SK-N-SH (cell line): ENCODE measurements around the gene CFDP1. TPM values are rescaled to one million over a fixed set of nuclear protein-coding genes. Genes with fewer than 3 reads are reported as not detected.

Experiments used
- CTCF ChIA-PET: fragments of 300-600, 350-600 bp; formaldehyde crosslinking; extraction: SDS; loops from one replicate; lab custom pipeline; 2021; lab: Yijun Ruan, JAX
- POLR2A ChIA-PET: fragments of 350-600 bp; sonication (Branson Sonifier 250); formaldehyde crosslinking; extraction: SDS; loops from one replicate; lab custom pipeline; 2020; ENCODE audit warnings: antibody characterized with exemption, inconsistent platforms; lab: Yijun Ruan, JAX
- DNase-seq: peaks from one replicate; pipeline ENCODE4 v3.0.0; 2012
- H2AFZ ChIP-seq: fragments of 200-600 bp; sonication (generic); 2 replicates; pipeline ENCODE4 v1.8.1; 2016; ENCODE audit warnings: antibody characterized with exemption, mild to moderate bottlenecking, low read depth
- H3F3A ChIP-seq: fragments of 200-600 bp; sonication (generic); replicated peaks from 2 replicates; pipeline ENCODE3; 2016; ENCODE audit warnings: antibody characterized with exemption, mild to moderate bottlenecking; ENCODE audit not compliant: insufficient read depth
- H3K27ac ChIP-seq, 2 experiments: fragments of 200-500 bp in 1 of 2; fragments of 200-600 bp in 1 of 2; sonication (Bioruptor generic) in 1 of 2; sonication (generic), shearing (Covaris generic) in 1 of 2; 2 replicates each; pipeline versions ENCODE4 v1.5.1 to v1.6.1; 2014 to 2016; ENCODE audit warnings: low read depth in 2 of 2, inconsistent platforms in 1 of 2, low read length in 1 of 2, mild to moderate bottlenecking in 1 of 2, mixed read lengths in 1 of 2
- H3K27me3 ChIP-seq: fragments of 200-600 bp; sonication (generic), shearing (Covaris generic); 2 replicates; pipeline ENCODE4 v1.6.1; 2016; ENCODE audit warnings: mixed run types; ENCODE audit not compliant: insufficient read depth
- H3K36me3 ChIP-seq, 2 experiments: fragments of 200-500 bp in 1 of 2; fragments of 200-600 bp in 1 of 2; sonication (Bioruptor generic) in 1 of 2; sonication (generic) in 1 of 2; replicated peaks in 1 of 2; 2 replicates each; pipeline versions ENCODE3 to v1.5.1; 2014 to 2016; ENCODE audit warnings: low read length in 1 of 2, mild to moderate bottlenecking in 1 of 2; ENCODE audit not compliant: insufficient read depth in 2 of 2, control insufficient read depth in 1 of 2
- H3K4me1 ChIP-seq, 2 experiments: fragments of 200-500 bp in 1 of 2; fragments of 200-600 bp in 1 of 2; sonication (Bioruptor generic) in 1 of 2; sonication (generic), shearing (Covaris generic) in 1 of 2; 2 replicates each; pipeline versions ENCODE4 v1.5.1 to v1.6.1; 2014 to 2016; ENCODE audit warnings: low read depth in 1 of 2, low read length in 1 of 2, mixed run types in 1 of 2; ENCODE audit not compliant: insufficient read depth in 2 of 2, control insufficient read depth in 1 of 2
- H3K4me2 ChIP-seq: fragments of 200-600 bp; sonication (generic), shearing (Covaris generic); 2 replicates; pipeline ENCODE4 v1.6.1; 2017; ENCODE audit warnings: mixed run types
- H3K4me3 ChIP-seq, 2 experiments: fragments of 200-500 bp in 1 of 2; fragments of 200-600 bp in 1 of 2; sonication (Bioruptor generic) in 1 of 2; sonication (generic), shearing (Covaris generic) in 1 of 2; 2 replicates each; pipeline versions ENCODE4 v1.5.1 to v1.8.1; 2014 to 2016; ENCODE audit warnings: low read depth in 2 of 2, inconsistent platforms in 1 of 2, low read length in 1 of 2, mild to moderate bottlenecking in 1 of 2, mixed read lengths in 1 of 2, moderate library complexity in 1 of 2
- H3K79me2 ChIP-seq: fragments of 200-600 bp; sonication (generic); 2 replicates; pipeline ENCODE4 v1.8.1; 2017; ENCODE audit warnings: mild to moderate bottlenecking; ENCODE audit not compliant: insufficient read depth
- H3K9ac ChIP-seq: fragments of 200-600 bp; sonication (generic); 2 replicates; pipeline ENCODE4 v1.6.1; 2017; ENCODE audit warnings: mixed run types
- H3K9me2 ChIP-seq: fragments of 200-600 bp; sonication (generic); 2 replicates; pipeline ENCODE4 v1.6.1; 2017; ENCODE audit warnings: mixed run types
- H3K9me3 ChIP-seq: fragments of 200-600 bp; sonication (generic); 2 replicates; pipeline ENCODE4 v1.6.1; 2017; ENCODE audit warnings: mixed run types, mild to moderate bottlenecking, moderate library complexity
- H4K20me1 ChIP-seq: fragments of 200-600 bp; sonication (generic); 2 replicates; pipeline ENCODE4 v1.6.1; 2017; ENCODE audit warnings: mild to moderate bottlenecking, mixed run types; ENCODE audit not compliant: insufficient read depth
- ELF1 ChIP-seq: IDR thresholded peaks from 2 replicates; pipeline ENCODE4 v1.4.0; 2012
- EP300 ChIP-seq, 2 experiments: IDR thresholded peaks; 2 replicates each; pipeline versions ENCODE4 v1.4.0 to v1.6.1; 2012; ENCODE audit warnings: borderline replicate concordance in 1 of 2, low read depth in 1 of 2, low read length in 1 of 2
- GABPA ChIP-seq: IDR thresholded peaks from 2 replicates; pipeline ENCODE4 v1.4.0; 2012; ENCODE audit warnings: low read depth, mild to moderate bottlenecking
- MEF2A ChIP-seq: IDR thresholded peaks from 2 replicates; pipeline ENCODE4 v1.4.0; 2012; ENCODE audit warnings: low read depth, borderline replicate concordance
- MXI1 ChIP-seq: IDR thresholded peaks from 2 replicates; pipeline ENCODE4 v1.6.1; 2012; ENCODE audit warnings: mild to moderate bottlenecking, low read depth, low read length, improper control_type of control experiment
- PBX3 ChIP-seq: IDR thresholded peaks from 2 replicates; pipeline ENCODE4; 2012
- SIN3A ChIP-seq: IDR thresholded peaks from 2 replicates; pipeline ENCODE4 v1.6.1; 2012; ENCODE audit warnings: low read depth, mild to moderate bottlenecking, low read length, moderate library complexity, borderline replicate concordance
- TEAD4 ChIP-seq: IDR thresholded peaks from 2 replicates; pipeline ENCODE4 v1.4.0; 2012; ENCODE audit warnings: mild to moderate bottlenecking, borderline replicate concordance; ENCODE audit not compliant: insufficient read depth
- USF2 ChIP-seq: fragments of 150-350 bp; IDR thresholded peaks from 2 replicates; pipeline ENCODE4 v1.6.1; 2017; ENCODE audit warnings: antibody characterized with exemption, low read length, low read depth, borderline replicate concordance
- YY1 ChIP-seq: IDR thresholded peaks from 2 replicates; pipeline ENCODE4 v1.4.0; 2012; ENCODE audit warnings: low read depth, mild to moderate bottlenecking
- WGBS: methylation state at CpG from one replicate; pipeline ENCODE4 v1.1.6; 2017; ENCODE audit warnings: low lambda C conversion rate; 5-methylcytosine and 5-hydroxymethylcytosine counted together
- polyA plus RNA-seq, 3 experiments: library from polyadenylated mRNA; depleted of rRNA; stranded (reverse); fragments of >200 nt; gene quantifications; 2 replicates each; pipeline ENCODE4 v1.2.3, GENCODE V29; 2012
- TF ChIP-seq, protein P1 (sequence below): IDR thresholded peaks from 2 replicates; pipeline ENCODE4 v1.4.0; 2012; ENCODE audit warnings: low read depth

The CFDP1 gene
- polyA plus RNA-seq, 1 of the 3 experiments (the other 2 are of a cell fraction), result 46.0 TPM

DNA sequence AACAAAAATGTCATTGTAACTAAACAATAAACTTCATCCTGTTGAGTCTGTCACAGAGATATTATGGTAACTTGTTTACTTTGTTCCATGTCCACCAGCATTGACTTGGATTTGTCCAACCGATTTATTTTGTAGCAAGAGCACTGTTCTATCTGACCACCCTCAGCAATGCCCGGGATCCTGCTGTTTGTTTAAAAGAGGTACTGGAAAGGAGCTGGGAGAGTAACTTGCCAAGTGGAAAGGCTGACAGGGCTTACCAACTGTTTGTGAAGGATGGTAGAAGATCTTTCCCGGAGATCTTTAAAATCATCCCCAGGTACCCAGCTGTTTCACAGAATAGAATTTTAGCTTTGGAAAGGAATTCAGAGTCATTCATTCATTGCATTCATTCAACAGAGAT is 122.8 kb downstream of the CFDP1 start:
- Histone ChIP-seq H3K36me3 (peaks cover 0 to 3% of the 10 kb centered on the region in 2 experiments), H2AFZ (no peak overlapping the region), H3K4me1 (peaks cover 9 to 23% of the 10 kb centered on the region in 2 experiments), H3K79me2 (no peaks in the 10 kb centered on the region), H4K20me1 (no peaks in the 10 kb centered on the region), H3K9ac (no peak overlapping the region), H3F3A (peaks cover 21% of the 10 kb centered on the region), H3K4me2 (no peak overlapping the region), H3K9me2 (no peaks in the 10 kb centered on the region), H3K27ac (no peak overlapping the region), H3K27me3 (no peaks in the 10 kb centered on the region), H3K4me3 (no peak overlapping the region), H3K9me3 (no peaks in the 10 kb centered on the region)
- TF ChIP-seq SIN3A, result no peak
- no peak for TF ChIP-seq PBX3
- no peak for TF ChIP-seq ELF1
- no peak for TF ChIP-seq YY1
- no peak for DNase-seq
- ChIA-PET CTCF (interaction anchor here (0.6 to 2.3 kb wide), 3 partner anchors 16 to 122 kb away, joined by 3 to 10 read pairs (median 5); no protein-coding TSS in a partner anchor), POLR2A (no interaction called here)
- WGBS, result 99% methylated on average over 3 of the region's 3 CpGs

DNA sequence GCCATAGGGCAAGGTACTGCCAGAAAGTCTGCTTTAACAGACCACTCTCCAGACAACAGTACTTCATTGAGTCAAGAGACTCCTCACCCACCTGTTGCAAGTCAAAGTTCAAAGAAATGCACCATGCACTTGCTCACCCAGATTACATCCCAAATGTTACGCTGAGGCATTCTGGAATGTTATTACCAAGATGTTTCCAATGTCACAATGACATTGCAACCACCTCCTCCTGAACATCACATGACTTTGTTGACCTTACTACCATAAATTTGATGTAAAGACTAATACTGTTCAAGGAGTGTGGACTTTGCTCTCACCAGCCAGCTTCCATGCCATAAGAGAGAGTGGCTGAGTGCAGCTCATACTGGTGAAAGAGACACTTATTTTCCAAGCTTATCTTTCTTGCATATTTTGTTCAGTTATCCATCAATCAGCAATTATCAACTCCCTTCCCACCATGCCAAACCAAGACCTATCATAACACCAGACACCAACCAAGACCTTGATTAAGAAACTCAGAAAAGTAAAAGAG is 123.3 kb downstream of the CFDP1 start:
- 92% methylated on average over 1 of the region's 1 CpG for WGBS
- Histone ChIP-seq H3K9me3 (no peaks in the 10 kb centered on the region), H3K27me3 (no peaks in the 10 kb centered on the region), H3K4me2 (no peak overlapping the region), H3K27ac (no peak overlapping the region), H2AFZ (no peak overlapping the region)
- CTCF ChIA-PET, result no interaction called here
- POLR2A ChIA-PET, result no interaction called here
- TF ChIP-seq TEAD4 (no peak), EP300 (IDR thresholded peaks at IDR 0.05; ENCODE audit: borderline replicate concordance in 1 of 2, low read depth in 1 of 2, low read length in 1 of 2) (no peak), USF2 (no peak), GABPA (no peak), MXI1 (no peak), MEF2A (no peak)
- TF ChIP-seq, protein P1, sequence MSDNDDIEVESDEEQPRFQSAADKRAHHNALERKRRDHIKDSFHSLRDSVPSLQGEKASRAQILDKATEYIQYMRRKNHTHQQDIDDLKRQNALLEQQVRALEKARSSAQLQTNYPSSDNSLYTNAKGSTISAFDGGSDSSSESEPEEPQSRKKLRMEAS, result no peak
- TF ChIP-seq, all 33 proteins: peak for 0
- no peaks in the 10 kb centered on the region for H4K20me1 ChIP-seq
- H3K9me2 ChIP-seq, result no peaks in the 10 kb centered on the region
- no peak overlapping the region for H3K4me3 ChIP-seq
- H3K4me1 ChIP-seq, result peaks cover 14 to 24% of the 10 kb centered on the region in 2 experiments
- no peak overlapping the region for H3K9ac ChIP-seq
- H3K36me3 ChIP-seq, result peaks cover 0 to 3% of the 10 kb centered on the region in 2 experiments
- peaks cover 21% of the 10 kb centered on the region for H3F3A ChIP-seq
- H3K79me2 ChIP-seq, result no peaks in the 10 kb centered on the region
- DNase-seq, result no peak
